Measurements from ENCODE around the gene MAP2. TPM values are rescaled to one million over a fixed set of nuclear protein-coding genes. Genes with fewer than 3 reads are reported as not detected.
A peak's percentile ranks its signal among the peaks of the same experiment; 100 is the strongest.
"Not testable (repeated sequence)": the region's sequence is repeated elsewhere in the genome, so short reads cannot be mapped to it uniquely, and the experiment has no call there.

The MAP2 gene
- total RNA-seq, 1 donor from 2014 or later = 43.9 TPM

- no peak for DNase-seq (ENCODE audit: low spot score)
Observed at GRCh38 chr2:209474960-209475359, 51.1 kb downstream of the MAP2 start.

- no peak for DNase-seq (ENCODE audit: low spot score)
Observed at GRCh38 chr2:209476367-209477208, 52.7 kb downstream of the MAP2 start.

GRCh38 chr2:209492296-209492695 lies 68.4 kb downstream of the MAP2 start:
- not testable (repeated sequence) for DNase-seq (ENCODE audit: low spot score)

GRCh38 chr2:209495068-209495620 lies 71.3 kb downstream of the MAP2 start:
- DNase-seq (ENCODE audit: low spot score) = not testable (repeated sequence)

GRCh38 chr2:209495855-209496585 lies 72.2 kb downstream of the MAP2 start:
- peak; percentile 71 for DNase-seq (ENCODE audit: low spot score)

GRCh38 chr2:209496586-209496982 lies 72.7 kb downstream of the MAP2 start:
- DNase-seq (ENCODE audit: low spot score) = no peak

GRCh38 chr2:209498614-209499013 lies 74.8 kb downstream of the MAP2 start:
- DNase-seq (ENCODE audit: low spot score) = no peak

- no peak for DNase-seq (ENCODE audit: low spot score)
Observed at GRCh38 chr2:209499069-209499468, 75.2 kb downstream of the MAP2 start.

- DNase-seq (ENCODE audit: low spot score) = no peak
Observed at GRCh38 chr2:209501579-209501978, 77.7 kb downstream of the MAP2 start.

GRCh38 chr2:209505410-209505809 lies 81.6 kb downstream of the MAP2 start:
- no peak for DNase-seq (ENCODE audit: low spot score)

GRCh38 chr2:209508255-209508654 lies 84.4 kb downstream of the MAP2 start:
- no peak for DNase-seq (ENCODE audit: low spot score)

GRCh38 chr2:209511637-209512036 lies 87.8 kb downstream of the MAP2 start:
- DNase-seq (ENCODE audit: low spot score) = no peak

GRCh38 chr2:209512971-209513370 lies 89.1 kb downstream of the MAP2 start:
- no peak for DNase-seq (ENCODE audit: low spot score)

GRCh38 chr2:209517436-209517835 lies 93.6 kb downstream of the MAP2 start:
- DNase-seq (ENCODE audit: low spot score) = no peak

- no peak for DNase-seq (ENCODE audit: low spot score)
Observed at GRCh38 chr2:209519271-209519670, 95.4 kb downstream of the MAP2 start.

GRCh38 chr2:209519906-209520305 lies 96.1 kb downstream of the MAP2 start:
- no peak for DNase-seq (ENCODE audit: low spot score)

- DNase-seq (ENCODE audit: low spot score) = no peak
Observed at GRCh38 chr2:209523041-209523740, 99.3 kb downstream of the MAP2 start.

GRCh38 chr2:209523867-209524266 lies 100.0 kb downstream of the MAP2 start:
- DNase-seq (ENCODE audit: low spot score) = no peak

- DNase-seq (ENCODE audit: low spot score) = no peak
Observed at GRCh38 chr2:209525331-209525730, 101.5 kb downstream of the MAP2 start.

GRCh38 chr2:209525834-209526281 lies 102.0 kb downstream of the MAP2 start:
- DNase-seq (ENCODE audit: low spot score) = no peak

GRCh38 chr2:209526561-209526960 lies 102.7 kb downstream of the MAP2 start:
- DNase-seq (ENCODE audit: low spot score) = no peak

- DNase-seq (ENCODE audit: low spot score) = no peak
Observed at GRCh38 chr2:209529579-209529978, 105.7 kb downstream of the MAP2 start.

Data from mucosa of gallbladder (tissue), 1 donor.